ACC112 (cell line): ENCODE measurements around the gene CYFIP1.

Experiments used
- H2AFZ ChIP-seq: fragments of 200-600 bp; sonication (generic); one replicate; pipeline ENCODE4 v1.6.0; 2017; ENCODE audit warnings: antibody characterized with exemption, low read length; ENCODE audit not compliant: unreplicated experiment
- H3K27ac ChIP-seq: fragments of 200-600 bp; sonication (generic); 2 replicates; pipeline ENCODE4 v1.5.1; 2014; ENCODE audit warnings: low read depth, mild to moderate bottlenecking, antibody characterized with exemption, low read length, moderate library complexity
- H3K27me3 ChIP-seq: fragments of 200-600 bp; sonication (generic); 2 replicates; pipeline ENCODE4 v1.6.1; 2014; ENCODE audit warnings: mild to moderate bottlenecking, antibody characterized with exemption, low read length, moderate library complexity, mixed read lengths; ENCODE audit not compliant: insufficient read depth
- H3K36me3 ChIP-seq: fragments of 200-600 bp; sonication (generic); 2 replicates; pipeline ENCODE4 v1.6.1; 2016; ENCODE audit warnings: mild to moderate bottlenecking, antibody characterized with exemption, low read length, moderate library complexity, mixed read lengths; ENCODE audit not compliant: insufficient read depth
- H3K4me1 ChIP-seq: fragments of 200-600 bp; sonication (generic); one replicate; pipeline ENCODE4 v1.6.1; 2016; ENCODE audit warnings: low read length, mixed read lengths; ENCODE audit not compliant: insufficient read depth, unreplicated experiment, control insufficient read depth
- H3K4me3 ChIP-seq: fragments of 200-600 bp; sonication (generic); 2 replicates; pipeline ENCODE4 v1.5.1; 2014; ENCODE audit warnings: mild to moderate bottlenecking, low read depth, low read length
- H3K79me2 ChIP-seq: fragments of 200-600 bp; sonication (generic); one replicate; pipeline ENCODE4 v1.6.0; 2016; ENCODE audit warnings: low read length; ENCODE audit not compliant: control insufficient read depth, unreplicated experiment, insufficient read depth

Gene CYFIP1

DNA sequence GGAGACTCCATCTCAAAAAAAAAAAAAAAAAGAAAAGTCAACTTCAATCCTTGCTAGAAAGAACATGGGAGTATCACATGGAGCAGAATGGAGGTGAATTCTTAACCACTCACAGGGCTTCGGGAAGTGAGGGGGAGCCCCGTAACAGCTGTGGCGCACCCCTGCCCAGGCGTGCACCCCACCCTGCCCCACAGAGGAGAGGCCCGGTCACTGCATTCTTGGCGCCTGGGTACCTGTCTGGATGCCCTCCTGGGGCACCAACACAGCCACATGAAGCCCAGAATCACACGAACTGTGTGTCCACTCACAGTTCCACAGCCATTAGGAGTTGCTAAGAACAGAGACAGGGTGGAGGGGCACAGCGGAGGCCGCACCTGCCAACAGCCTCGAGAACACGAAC lies 89.9 kb downstream of the CYFIP1 start:
- no peak overlapping the region for H3K27ac ChIP-seq
- H3K4me1 ChIP-seq: peaks cover 19% of the 10 kb centered on the region
- no peaks in the 10 kb centered on the region for H3K79me2 ChIP-seq
- H3K27me3 ChIP-seq: no peaks in the 10 kb centered on the region
- no peak overlapping the region for H2AFZ ChIP-seq
- H3K36me3 ChIP-seq: 0 out of 2 replicates have a peak, but pooled peaks cover 4% of the 10 kb centered on the region
- no peak overlapping the region for H3K4me3 ChIP-seq

DNA sequence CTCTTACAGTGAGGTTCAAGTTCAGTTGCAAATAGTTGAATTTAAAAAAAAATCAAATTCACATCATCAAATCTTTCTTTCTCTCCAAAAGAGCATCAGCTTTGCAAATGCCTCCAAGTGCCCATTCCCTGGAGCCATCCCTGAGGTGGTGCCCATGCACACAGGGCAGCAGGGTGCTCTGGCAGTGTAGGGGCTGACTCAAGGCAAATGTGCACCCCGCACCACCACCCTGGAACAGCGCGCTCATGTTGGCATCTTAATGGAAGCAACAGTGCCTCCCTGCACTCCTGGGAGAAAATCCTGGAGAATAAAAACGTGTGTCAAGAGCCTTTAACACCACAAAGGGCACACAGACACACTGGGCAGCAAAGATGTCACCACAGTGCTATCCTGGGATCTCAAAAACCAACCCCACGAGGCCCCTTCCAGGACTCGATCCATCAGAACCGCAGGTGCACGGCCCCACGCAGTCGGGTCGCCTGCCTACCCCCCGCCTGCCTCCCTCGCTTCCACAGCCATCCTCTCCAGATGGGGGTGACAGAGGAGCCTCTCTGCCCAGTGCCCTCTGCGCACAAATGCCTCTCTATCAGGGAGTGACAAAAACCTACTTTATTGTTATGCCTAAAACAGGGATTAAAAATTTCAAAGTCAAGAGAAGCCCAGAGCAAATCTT lies 90.9 kb downstream of the CYFIP1 start:
- Histone ChIP-seq H3K4me3 (no peak overlapping the region), H2AFZ (no peak overlapping the region), H3K4me1 (peaks cover 19% of the 10 kb centered on the region), H3K27me3 (no peaks in the 10 kb centered on the region), H3K27ac (peak overlapping the region; percentile 89), H3K36me3 (0 out of 2 replicates have a peak, but pooled peaks cover 4% of the 10 kb centered on the region), H3K79me2 (no peaks in the 10 kb centered on the region)

DNA sequence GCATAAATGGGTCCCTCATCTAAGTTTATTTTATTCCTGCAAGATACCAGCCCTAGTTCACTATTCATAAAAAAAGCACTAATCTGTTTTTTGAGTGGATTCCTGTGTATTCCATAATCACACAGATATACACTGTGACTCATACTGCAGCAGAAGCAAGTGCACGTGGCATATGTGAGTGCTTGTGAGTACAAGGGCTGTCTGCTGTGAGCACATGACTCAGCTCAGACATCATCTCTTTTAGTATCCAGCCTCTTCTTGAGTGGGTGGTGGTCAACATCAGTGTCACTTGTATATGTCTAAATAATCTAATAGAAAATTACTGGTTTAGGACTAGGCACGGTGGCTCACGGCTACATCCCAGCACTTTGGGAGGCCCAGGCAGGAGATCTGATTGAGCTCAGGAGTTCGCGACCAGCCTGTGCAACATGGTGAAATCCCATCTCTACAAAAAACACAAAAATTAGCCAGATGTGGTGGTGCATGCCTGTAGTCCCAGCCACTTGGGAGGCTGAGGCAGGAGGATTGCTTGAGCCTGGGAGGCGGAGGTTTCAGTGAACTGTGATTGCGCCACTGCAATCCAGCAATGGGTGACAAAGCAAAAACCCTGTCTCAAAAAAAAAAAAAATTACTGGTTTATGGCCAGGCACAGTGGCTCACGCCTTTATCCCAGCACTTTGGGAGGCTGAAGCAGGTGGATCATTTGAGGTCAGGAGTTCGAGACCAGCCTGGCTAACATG lies 91.9 kb downstream of the CYFIP1 start:
- H3K4me1 ChIP-seq: peaks cover 19% of the 10 kb centered on the region
- peak overlapping the region; percentile 89 for H3K27ac ChIP-seq
- no peak overlapping the region for H2AFZ ChIP-seq
- H3K79me2 ChIP-seq: no peaks in the 10 kb centered on the region
- H3K4me3 ChIP-seq: peak overlapping the region; percentile 20; the same call in 1 of the 2 replicates
- H3K27me3 ChIP-seq: no peaks in the 10 kb centered on the region
- H3K36me3 ChIP-seq: 0 out of 2 replicates have a peak, but pooled peaks cover 3% of the 10 kb centered on the region

DNA sequence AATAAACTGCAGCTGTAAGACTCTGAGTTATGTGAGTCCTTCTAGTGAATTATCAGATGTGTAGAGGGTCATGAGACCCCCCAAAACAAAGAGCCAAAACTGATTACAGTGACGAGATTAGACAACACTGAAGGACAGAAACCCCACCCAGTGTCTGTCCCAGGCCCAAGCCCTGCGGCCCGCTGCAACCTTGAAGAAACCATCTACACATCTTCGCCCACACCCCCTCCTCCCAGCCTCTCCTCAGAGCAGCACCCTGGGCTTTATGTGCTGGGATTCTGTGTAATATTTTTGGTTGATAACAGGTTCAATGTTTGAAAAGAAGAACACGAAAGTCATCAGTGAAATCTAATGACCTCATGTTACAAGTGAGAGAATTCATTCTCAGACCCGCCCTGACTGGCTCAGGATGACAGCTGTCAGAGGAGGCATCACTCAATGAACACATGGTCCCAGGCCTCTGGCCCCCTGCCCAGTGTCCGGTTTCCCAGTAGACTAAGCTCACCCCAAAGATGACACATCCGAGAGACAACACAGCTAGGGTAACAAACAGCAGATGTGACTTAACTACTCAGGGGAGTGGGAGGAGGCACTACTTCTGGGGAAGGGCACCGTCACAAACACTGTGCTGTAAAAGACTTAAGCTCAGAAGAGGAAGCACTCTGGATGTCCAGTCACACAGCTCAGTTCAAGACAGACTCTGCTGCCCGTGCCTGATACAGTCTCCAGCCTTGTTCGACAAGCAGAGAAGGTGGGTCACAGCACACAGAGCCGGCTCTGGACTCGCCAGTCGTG lies 92.8 kb downstream of the CYFIP1 start:
- peaks cover 4% of the 10 kb centered on the region; the same call in 1 of the 2 replicates for H3K36me3 ChIP-seq
- H3K27ac ChIP-seq: peak overlapping the region; percentile 89
- no peaks in the 10 kb centered on the region for H3K79me2 ChIP-seq
- no peaks in the 10 kb centered on the region for H3K27me3 ChIP-seq
- peaks cover 19% of the 10 kb centered on the region for H3K4me1 ChIP-seq
- peak overlapping the region; percentile 20; the same call in 1 of the 2 replicates for H3K4me3 ChIP-seq
- no peak overlapping the region for H2AFZ ChIP-seq

DNA sequence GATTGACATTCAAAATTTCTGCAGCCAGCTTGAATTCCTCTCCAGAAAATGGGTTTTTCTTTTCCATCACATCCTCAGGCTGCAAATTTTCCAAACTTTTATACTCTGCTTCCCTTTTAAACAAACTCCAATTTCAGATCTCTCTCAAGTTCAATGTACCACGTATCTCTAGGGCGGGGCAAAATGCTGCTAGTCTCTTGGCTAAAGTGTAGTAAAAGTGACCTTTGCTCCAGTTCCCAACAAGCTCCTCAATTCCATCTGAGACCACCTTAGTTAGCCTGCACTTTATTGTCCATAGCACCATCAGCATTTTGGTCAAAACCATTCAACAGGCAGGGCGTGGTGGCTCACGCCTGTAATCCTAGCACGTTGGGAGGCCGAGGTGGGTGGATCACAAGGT lies 95.0 kb downstream of the CYFIP1 start:
- H2AFZ ChIP-seq: no peak overlapping the region

DNA sequence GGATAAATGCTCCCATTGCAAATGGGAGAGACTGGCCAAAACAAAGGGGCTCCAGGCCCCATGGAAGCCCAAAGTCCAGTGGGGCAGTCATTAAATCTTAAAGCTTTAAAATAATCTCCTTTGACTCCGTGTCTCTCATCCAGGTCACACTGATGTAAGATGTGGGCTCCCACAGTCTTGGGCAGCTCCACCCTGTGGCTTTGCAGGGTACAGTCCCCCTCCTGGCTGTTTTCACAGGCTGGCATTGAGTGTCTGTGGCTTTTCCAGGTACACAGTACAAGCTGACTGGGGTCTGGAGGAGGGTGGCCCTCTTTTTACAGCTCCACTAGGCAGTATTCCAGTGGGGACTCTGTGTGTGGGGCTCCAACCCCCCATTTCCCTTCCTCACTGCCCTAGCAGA lies 95.8 kb downstream of the CYFIP1 start:
- Histone ChIP-seq H2AFZ (no peak overlapping the region), H3K27me3 (no peaks in the 10 kb centered on the region), H3K4me1 (peaks cover 19% of the 10 kb centered on the region), H3K4me3 (no peak overlapping the region), H3K27ac (no peak overlapping the region), H3K36me3 (peaks cover 4% of the 10 kb centered on the region; the same call in 1 of the 2 replicates), H3K79me2 (no peaks in the 10 kb centered on the region)

More for the DNA sequence above, 95.0 kb downstream of the CYFIP1 start:
- Histone ChIP-seq H3K79me2 (no peaks in the 10 kb centered on the region), H3K4me3 (no peak overlapping the region), H3K27me3 (no peaks in the 10 kb centered on the region), H3K36me3 (peaks cover 4% of the 10 kb centered on the region; the same call in 1 of the 2 replicates), H3K4me1 (peaks cover 19% of the 10 kb centered on the region), H3K27ac (no peak overlapping the region)

DNA sequence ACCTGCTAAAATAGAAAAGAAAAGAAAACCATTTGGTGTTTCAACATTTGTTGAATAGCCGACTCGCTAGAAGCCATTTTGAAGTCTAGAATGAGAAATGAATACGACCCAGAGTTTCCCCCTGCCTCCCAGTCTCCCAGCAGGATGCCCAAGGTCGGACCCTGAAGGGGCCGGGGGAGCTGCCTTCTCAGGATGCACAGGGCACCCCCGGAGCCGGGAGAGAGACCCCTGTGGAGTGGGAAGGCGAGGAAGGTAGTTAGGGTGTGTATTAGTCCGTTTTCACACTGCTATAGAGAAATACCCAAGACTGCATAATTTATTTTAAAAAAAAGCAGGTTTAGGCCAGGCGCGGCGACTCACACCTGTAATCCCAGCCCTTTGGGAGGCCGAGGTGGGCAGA lies 97.0 kb downstream of the CYFIP1 start:
- H3K4me3 ChIP-seq: no peak overlapping the region
- peaks cover 5% of the 10 kb centered on the region; the same call in 1 of the 2 replicates for H3K36me3 ChIP-seq
- H3K27ac ChIP-seq: no peak overlapping the region
- peaks cover 13% of the 10 kb centered on the region for H3K4me1 ChIP-seq
- H3K27me3 ChIP-seq: no peaks in the 10 kb centered on the region
- no peaks in the 10 kb centered on the region for H3K79me2 ChIP-seq
- H2AFZ ChIP-seq: no peak overlapping the region

DNA sequence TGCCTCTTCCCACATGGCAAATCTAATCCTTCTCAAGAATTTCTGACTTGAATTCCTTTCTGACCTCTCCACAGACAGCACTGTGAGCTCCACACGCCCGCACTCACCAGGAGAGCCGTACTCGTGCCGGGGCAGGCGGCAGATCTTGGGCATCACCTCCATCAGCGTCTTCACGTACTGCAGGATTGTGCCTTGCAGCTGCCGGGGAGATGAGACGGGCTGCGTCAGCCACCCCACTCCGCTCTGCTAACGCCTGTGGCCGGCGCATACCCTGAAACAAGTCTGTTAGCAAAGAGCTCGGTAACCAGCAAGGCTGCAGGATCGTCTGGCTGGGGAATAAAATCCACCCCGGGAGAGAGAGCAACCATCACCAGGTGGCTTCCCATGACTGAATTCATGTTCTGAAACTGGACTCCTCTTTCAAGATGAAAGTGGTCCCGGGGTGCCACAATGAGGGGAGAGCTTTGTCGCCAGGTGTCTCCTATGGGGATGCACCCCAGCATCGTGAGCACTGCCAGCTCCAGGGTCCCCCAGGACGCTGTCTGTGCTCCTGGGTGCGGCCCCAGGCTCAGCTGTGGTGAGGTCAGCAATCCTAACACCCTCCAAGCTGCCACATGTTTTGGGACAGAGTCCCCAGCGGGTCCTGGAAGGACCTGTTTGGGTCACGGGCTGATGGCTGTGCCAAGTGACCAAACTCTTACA lies 98.3 kb downstream of the CYFIP1 start:
- Histone ChIP-seq H3K27me3 (no peaks in the 10 kb centered on the region), H3K4me3 (no peak overlapping the region), H3K36me3 (peaks cover 11% of the 10 kb centered on the region; the same call in 1 of the 2 replicates), H3K79me2 (no peaks in the 10 kb centered on the region), H2AFZ (no peak overlapping the region), H3K27ac (no peak overlapping the region), H3K4me1 (peaks cover 2% of the 10 kb centered on the region)

DNA sequence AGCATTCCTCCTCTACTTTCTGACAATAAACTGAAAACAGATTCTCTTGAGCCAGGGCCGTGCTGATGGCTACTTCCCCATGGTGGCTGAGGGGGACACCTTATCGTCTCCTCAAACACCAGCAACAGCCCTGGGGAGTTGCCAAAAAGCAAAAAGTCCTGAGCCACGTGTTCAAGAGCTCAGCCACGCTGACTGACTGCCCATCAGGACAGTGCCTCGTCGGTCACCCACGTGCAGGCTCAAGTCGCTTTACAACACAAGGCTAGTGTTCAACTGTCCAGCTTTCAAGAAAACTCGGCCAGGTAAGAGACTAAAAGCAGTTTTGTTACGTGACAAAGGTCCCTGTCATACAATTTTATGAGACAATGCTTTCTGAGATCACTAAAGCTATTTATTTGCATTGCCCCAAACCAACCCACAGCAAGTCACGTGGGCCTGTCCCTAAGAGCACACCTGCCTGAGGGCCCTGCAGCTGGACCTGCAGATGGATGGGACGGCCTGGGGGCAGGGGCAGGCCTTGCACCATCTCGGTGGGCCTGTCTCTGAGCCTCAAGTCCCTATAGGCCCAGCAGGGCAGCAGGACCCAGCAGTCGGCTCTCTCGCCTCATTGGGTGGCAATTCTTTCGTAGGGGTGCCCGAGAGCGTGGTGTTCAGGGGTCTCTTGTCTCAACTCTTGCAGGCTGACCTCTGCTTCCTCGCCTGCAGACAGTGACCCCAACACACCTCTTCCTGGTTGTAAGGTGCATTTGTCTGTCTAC lies 99.0 kb downstream of the CYFIP1 start:
- Histone ChIP-seq H3K4me1 (no peaks in the 10 kb centered on the region), H2AFZ (no peak overlapping the region), H3K4me3 (no peak overlapping the region), H3K27me3 (no peaks in the 10 kb centered on the region), H3K36me3 (peaks cover 13% of the 10 kb centered on the region; the same call in 1 of the 2 replicates), H3K27ac (no peak overlapping the region), H3K79me2 (no peaks in the 10 kb centered on the region)
